Activated T-helper 9 cell treated with anti-CD3 and anti-CD28 coated beads, Interleukin-2, amount 50 U/mL, for 16 hours (primary cell): ENCODE data around the gene PLA2G1B.

ENCODE experiments used
- DNase-seq: peaks from one replicate; pipeline ENCODE4 v3.0.0-alpha.2; 2020; ENCODE audit warnings: low read depth

PLA2G1B gene

GRCh38 chr12:120324841-120325417 is 2.6 kb downstream of the PLA2G1B start:
- DNase-seq: no peak

- no peak for DNase-seq
Measured at GRCh38 chr12:120323772-120324171, 3.8 kb downstream of the PLA2G1B start.

- DNase-seq: no peak
Measured at GRCh38 chr12:120321382-120322202, 6.0 kb downstream of the PLA2G1B start.

DNA sequence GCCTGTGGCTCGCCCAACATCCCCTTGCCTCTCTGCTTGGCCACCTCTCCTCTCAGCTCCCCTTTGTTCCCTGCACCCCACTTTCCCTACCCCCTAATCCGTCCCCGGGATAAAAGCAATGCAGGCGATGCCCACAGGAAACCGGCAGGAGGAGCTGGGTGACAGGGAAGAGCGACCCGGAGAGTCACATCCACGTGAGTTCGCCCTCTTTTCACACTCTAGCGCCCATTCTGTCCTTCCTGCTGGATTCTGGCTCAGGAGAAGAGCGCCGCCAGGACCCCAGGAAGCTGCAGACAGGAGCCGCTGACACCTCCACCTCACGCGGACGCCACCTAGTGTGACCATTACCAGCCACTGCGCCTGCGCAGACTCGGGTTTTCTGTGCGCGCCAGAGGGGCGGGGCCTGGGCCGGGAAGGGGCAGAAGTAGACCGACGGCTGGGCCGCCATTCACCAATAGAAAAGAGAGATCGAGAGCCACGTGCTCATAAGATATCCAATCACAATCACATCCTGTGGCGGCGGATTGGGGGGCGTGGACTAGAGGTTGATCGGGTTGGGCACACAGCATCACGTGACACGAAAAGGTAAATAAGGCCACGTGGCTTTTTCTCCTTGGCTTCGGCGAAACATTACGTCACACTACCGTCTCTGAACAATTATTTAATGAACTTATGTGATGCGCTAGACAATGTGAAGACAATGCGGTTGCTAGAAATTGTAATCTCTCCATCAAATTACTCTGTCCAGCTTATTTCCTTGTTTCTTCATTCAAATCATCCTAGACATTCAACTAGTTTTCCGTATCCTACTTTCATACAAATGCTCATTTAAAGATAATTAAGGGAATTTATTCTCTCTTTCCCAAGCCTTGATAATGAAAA is 10.1 kb downstream of the PLA2G1B start:
- DNase-seq: peak; percentile 100

DNA sequence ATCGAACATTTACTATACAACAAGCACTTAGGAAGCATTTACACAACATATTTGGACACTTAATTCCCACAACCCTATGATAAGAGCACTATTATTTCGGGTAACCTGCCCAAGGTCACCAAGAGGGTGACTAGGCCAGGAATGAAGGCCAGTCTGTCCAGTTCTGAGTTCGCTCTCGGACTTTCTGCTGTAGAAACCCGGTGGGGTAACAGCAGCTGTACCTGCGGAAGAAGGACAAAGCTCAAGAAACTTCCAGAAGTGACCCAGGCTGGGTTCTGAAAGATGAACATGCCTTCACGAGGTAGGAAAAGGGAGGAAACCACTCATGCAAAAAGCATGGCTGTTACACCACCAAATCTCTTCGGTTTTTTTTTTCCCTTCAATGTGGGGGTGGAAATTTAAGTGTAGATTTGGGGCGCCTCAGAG is 10.8 kb downstream of the PLA2G1B start:
- no peak for DNase-seq

GRCh38 chr12:120314220-120314619 is 13.4 kb downstream of the PLA2G1B start:
- DNase-seq: no peak

GRCh38 chr12:120301962-120302815 is 25.4 kb downstream of the PLA2G1B start, which contains the start of gene SIRT4:
SIRT4 (plus strand) TSS chr12:120302321; CDS start chr12:120303562, 1,241 bp downstream.
- peak; percentile 78 for DNase-seq

GRCh38 chr12:120292661-120293531 is 34.7 kb downstream of the PLA2G1B start, which contains the start of gene RNU4-1:
RNU4-1 (minus strand) TSS chr12:120293237.
- peak; percentile 58 for DNase-seq

- no peak for DNase-seq
Measured at GRCh38 chr12:120292411-120292660, 35.2 kb downstream of the PLA2G1B start.

DNA sequence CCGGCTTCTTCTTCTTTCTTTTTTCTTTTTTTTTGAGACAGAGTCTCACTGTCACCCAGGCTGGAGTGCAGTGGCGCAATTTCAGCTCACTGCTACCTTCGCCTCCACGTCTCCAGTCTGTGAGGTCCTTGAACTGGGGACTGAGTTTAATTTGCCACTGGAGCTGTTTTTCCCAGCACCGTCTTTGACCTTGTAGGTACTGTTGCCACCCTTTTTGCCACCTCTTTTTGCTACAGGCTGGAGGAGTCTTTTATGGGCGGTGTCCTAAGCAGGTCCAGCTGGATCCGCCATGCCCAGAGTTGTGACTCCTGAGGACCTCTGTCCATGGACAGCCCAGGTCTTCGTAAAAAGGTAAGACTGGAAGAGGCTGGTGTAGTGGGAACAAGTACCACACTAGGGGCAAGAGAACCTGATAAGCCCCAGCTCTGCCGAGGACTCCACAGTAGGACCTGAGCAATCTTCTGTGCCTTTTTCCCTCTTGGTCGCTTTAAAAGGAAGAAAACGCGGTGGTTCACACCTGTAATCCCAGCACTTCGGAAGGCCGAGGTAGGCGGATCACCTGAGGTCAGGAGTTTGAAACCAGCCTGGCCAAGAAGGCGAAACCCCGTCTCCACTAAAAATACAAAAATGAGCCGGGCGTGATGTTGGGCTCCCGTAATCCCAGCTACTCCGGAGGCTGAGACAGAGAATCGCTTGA is 36.8 kb downstream of the PLA2G1B start:
- peak; percentile 7 for DNase-seq

DNA sequence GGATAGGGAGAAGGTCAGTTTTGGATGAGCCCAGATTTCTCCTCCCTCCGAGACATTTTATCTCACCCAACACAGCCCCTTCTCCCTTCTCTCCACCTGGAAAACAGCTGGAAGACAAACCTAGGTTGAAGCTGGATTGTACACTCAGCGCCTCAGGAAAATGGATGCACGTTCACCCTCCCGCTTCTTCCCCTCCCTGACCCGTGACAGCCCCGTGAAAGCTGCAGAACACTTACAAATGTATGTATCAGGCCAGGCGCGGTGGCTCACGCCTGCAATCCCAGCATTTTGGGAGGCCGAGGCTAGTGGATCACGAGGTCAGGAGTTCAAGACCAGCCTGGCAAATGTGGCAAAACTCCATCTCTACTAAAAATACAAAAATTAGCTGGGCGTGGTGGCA is 40.1 kb downstream of the PLA2G1B start:
- no peak for DNase-seq

DNA sequence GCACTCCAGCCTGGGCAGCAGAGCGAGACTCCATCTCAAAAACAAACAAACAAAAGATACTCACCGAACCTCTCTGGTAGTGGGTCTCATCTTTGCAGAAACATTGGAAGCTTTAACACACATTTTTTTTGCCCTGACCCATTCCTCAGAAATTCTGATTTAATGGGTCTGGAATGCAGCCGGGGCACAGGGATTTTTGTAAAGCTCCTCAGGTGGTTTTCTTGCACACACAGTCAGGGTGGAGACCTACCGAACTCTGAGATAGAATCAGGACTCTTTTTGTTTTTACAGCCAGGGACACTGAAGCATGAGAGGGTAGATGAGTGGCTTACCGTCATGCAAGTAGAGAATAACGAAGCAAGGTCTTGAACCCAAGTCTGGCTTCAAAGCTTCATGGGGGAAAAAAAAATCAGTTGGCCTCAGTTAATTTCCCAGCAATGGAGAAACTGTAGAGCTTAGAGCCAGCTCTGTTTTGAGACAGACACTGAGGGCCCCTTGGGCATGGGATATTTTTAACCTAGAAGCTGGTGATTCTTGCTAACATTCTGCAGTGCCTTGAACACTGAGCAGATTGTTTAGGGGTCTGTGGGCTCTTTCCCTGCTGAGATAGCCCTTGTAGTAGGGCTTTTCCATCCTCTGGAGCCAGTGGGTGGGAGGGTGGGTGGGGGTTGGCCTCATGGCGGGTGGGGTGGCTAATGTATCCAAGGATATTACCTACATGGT is 40.6 kb downstream of the PLA2G1B start:
- DNase-seq: no peak

- no peak for DNase-seq
Measured at GRCh38 chr12:120284381-120284780, 43.2 kb downstream of the PLA2G1B start.

- DNase-seq: no peak
Measured at GRCh38 chr12:120283318-120283717, 44.3 kb downstream of the PLA2G1B start.

GRCh38 chr12:120278137-120279069 is 49.2 kb downstream of the PLA2G1B start:
- DNase-seq: no peak

DNA sequence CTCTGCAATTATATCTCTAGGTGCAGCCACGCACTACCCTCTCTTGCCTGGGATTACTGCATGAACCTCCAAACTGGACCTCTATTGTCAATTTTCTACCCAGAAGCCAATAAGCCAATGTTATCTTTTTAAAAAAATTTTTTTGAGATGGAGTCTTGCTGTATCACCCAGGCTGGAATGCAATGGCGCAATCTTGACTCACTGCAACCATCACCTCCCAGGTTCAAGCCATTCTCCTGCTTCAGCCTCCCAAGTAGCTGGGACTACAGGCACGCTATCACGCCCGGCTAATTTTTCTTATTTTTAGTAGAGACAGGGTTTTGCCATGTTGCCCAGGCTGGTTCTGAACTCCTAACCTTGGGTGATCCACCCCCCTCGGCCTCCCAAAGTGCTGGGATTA is 50.8 kb downstream of the PLA2G1B start:
- no peak for DNase-seq
